BJ (cell line): Measurements from ENCODE around the gene C12orf57. TPM values are rescaled to one million over a fixed set of nuclear protein-coding genes. Genes with fewer than 3 reads are reported as not detected.

Experiments
- CTCF ChIA-PET: fragments of 350-600 bp; formaldehyde crosslinking; extraction: SDS; loops from one replicate; lab custom pipeline; 2021; ENCODE audit warnings: antibody characterized with exemption, inconsistent platforms; lab: Yijun Ruan, JAX
- POLR2A ChIA-PET: fragments of 300-600 bp; sonication (Branson Sonifier 250); formaldehyde crosslinking; extraction: SDS; loops from one replicate; lab custom pipeline; 2021; ENCODE audit warnings: antibody characterized with exemption; lab: Charles Lee
- DNase-seq: peaks from one replicate; pipeline ENCODE4 v3.0.0-alpha.2; 2011; ENCODE audit warnings: low read depth
- H3K27me3 ChIP-seq: 2 replicates; pipeline ENCODE4 v1.6.0; 2011; ENCODE audit warnings: low read length; ENCODE audit not compliant: control insufficient read depth, insufficient read depth
- H3K36me3 ChIP-seq: 2 replicates; pipeline ENCODE4 v1.5.1; 2011; ENCODE audit warnings: low read length; ENCODE audit not compliant: control insufficient read depth, insufficient read depth
- H3K4me3 ChIP-seq: 2 replicates; pipeline ENCODE4 v1.5.1; 2011; ENCODE audit warnings: low read depth, mild to moderate bottlenecking, control low read depth, low read length
- polyA plus RNA-seq: library from polyadenylated mRNA; depleted of rRNA; stranded (reverse); fragments of >200 nt; gene quantifications from 2 replicates; pipeline ENCODE4 v1.2.3, GENCODE V29; 2011
- TF ChIP-seq, protein P1 (sequence below): IDR thresholded peaks from 2 replicates; pipeline ENCODE4 v1.5.1; 2011; ENCODE audit warnings: low read depth, mild to moderate bottlenecking, control low read depth, inconsistent platforms, low read length, moderate library complexity; ENCODE audit not compliant: insufficient read depth

Gene C12orf57
- polyA plus RNA-seq, 1 experiment: 709 TPM

DNA sequence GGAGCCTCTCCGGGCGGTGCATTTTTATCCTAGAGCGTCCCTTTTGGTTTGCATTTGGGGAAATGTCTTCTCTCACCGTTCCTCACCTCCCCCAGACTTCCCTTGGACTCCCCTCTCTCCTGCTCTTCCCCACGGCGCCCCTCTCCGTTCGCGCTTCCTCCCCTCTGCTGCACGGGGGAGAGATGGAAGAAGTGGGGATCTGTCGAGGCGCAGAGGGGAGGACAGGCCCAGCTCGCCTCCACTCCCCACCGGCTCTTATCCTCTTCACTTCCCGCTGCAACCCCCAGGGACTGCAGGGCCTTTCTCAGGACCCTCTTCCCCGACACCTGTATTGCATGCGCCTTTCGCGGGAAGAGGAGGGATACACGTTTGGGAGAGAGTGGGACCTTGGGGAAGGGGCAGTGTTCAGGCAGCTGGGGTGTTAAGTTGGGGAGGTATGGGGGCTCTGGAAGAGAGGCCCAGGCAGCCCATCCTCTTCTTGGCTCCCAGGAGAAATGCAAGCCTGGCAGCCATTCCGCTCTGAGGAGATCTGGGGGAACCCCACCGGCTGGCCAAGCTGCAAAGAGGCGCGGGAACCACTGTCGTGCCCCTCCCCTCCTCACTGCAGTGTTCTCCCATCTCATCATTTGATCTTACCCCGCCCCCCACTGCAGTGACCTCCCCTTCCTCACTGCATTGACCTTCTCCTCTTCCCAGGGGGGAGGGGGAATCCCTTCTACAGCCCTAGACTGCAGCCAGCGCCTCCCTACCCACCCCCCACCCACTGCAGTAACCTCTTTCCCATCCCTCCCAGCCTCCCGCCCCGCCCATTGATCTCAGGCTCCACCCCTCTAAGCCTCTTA, 28.7 kb upstream of the C12orf57 start:
- POLR2A ChIA-PET: interaction anchor here (0.6 kb wide), 1 partner anchor 20 kb away, joined by 8 read pairs; no protein-coding TSS in a partner anchor
- Histone ChIP-seq H3K36me3 (peaks cover 11% of the 10 kb centered on the region), H3K27me3 (no peaks in the 10 kb centered on the region), H3K4me3 (peak overlapping the region; percentile 91)
- TF ChIP-seq, protein P1, sequence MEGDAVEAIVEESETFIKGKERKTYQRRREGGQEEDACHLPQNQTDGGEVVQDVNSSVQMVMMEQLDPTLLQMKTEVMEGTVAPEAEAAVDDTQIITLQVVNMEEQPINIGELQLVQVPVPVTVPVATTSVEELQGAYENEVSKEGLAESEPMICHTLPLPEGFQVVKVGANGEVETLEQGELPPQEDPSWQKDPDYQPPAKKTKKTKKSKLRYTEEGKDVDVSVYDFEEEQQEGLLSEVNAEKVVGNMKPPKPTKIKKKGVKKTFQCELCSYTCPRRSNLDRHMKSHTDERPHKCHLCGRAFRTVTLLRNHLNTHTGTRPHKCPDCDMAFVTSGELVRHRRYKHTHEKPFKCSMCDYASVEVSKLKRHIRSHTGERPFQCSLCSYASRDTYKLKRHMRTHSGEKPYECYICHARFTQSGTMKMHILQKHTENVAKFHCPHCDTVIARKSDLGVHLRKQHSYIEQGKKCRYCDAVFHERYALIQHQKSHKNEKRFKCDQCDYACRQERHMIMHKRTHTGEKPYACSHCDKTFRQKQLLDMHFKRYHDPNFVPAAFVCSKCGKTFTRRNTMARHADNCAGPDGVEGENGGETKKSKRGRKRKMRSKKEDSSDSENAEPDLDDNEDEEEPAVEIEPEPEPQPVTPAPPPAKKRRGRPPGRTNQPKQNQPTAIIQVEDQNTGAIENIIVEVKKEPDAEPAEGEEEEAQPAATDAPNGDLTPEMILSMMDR: no peak
- no peak for DNase-seq
- CTCF ChIA-PET: interaction anchor here (1.0 to 4.6 kb wide), 7 partner anchors 8 to 50 kb away, joined by 3 to 20 read pairs (median 6); partner anchors contain the start of genes SPSB2 and TPI1

- DNase-seq: no peak
- Histone ChIP-seq H3K36me3 (peaks cover 11% of the 10 kb centered on the region), H3K27me3 (no peaks in the 10 kb centered on the region), H3K4me3 (peak overlapping the region; percentile 91)
- ChIA-PET CTCF (interaction anchor here (1.5 to 4.6 kb wide), 2 partner anchors 43 to 47 kb away, joined by 4 to 20 read pairs; partner anchors contain the start of gene SPSB2), POLR2A (no interaction called here)
- TF ChIP-seq, protein P1: no peak
Observed at GRCh38 chr12:6915789-6916285, 28.0 kb upstream of the C12orf57 start.

DNA sequence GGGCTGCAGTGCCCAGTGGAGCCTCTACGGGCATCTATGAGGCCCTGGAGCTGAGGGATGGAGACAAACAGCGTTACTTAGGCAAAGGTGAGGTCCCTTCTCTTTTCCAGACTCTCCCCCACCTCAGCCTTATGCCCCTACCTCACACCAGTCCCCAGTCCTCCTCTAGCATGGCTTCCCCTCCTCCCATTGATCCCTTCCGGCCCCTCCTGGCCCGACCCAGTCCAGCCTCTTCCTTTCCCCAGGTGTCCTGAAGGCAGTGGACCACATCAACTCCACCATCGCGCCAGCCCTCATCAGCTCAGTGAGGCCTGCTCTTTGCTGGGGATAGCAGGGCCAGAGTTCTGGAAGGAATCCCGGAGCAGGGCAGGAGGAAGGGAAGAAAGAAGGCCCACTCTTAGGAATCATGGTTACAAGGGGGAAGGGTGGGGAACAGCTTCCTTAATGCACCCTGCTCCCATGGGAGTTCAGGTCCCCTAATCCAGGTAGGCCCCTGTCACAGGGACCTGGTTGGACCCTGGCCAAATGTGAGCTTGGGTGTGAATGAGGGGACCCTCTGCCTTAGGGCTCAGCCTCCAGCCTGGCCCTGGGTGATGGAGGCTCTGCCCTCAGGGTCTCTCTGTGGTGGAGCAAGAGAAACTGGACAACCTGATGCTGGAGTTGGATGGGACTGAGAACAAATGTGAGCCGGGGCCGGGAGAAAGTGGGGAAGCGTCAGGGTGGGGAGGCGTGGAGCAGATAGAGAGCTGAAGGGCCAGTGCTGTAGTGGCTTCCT, 27.2 kb upstream of the C12orf57 start:
- Histone ChIP-seq H3K27me3 (no peaks in the 10 kb centered on the region), H3K4me3 (no peak overlapping the region), H3K36me3 (peaks cover 14% of the 10 kb centered on the region)
- CTCF ChIA-PET: interaction anchor here (1.3 to 4.6 kb wide), 3 partner anchors 26 to 48 kb away, joined by 4 to 20 read pairs (median 5); partner anchors contain the start of gene SPSB2
- POLR2A ChIA-PET: no interaction called here
- TF ChIP-seq, protein P1: no peak
- no peak for DNase-seq

DNA sequence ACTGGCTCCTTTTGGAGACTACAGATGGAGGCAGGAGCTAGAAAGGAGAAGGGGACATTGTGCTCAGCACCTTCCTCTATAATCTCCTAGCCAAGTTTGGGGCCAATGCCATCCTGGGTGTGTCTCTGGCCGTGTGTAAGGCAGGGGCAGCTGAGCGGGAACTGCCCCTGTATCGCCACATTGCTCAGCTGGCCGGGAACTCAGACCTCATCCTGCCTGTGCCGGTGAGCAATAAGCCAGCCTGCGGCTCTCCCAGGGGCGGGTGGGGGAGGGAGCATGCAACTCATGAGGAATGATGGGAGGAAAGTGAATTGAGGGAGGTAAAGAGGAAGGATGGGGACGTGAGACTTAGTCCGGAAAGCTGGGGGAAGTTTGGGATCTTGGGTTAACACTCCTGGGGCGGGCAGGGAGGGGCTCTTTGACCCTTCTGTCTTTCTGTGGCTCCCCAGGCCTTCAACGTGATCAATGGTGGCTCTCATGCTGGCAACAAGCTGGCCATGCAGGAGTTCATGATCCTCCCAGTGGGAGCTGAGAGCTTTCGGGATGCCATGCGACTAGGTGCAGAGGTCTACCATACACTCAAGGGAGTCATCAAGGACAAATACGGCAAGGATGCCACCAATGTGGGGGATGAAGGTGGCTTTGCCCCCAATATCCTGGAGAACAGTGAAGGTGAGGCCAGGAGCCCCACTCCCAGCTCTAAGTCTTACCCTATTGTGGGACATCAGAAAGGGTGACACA, 26.2 kb upstream of the C12orf57 start:
- Histone ChIP-seq H3K36me3 (peaks cover 20% of the 10 kb centered on the region), H3K4me3 (no peak overlapping the region), H3K27me3 (no peaks in the 10 kb centered on the region)
- ChIA-PET CTCF (interaction anchor here (1.1 to 4.6 kb wide), 3 partner anchors 27 to 175 kb away, joined by 3 to 20 read pairs (median 5); partner anchors contain the start of gene SPSB2), POLR2A (no interaction called here)
- no peak for DNase-seq
- TF ChIP-seq, protein P1: no peak
